Nephron (organoid): ENCODE data around the gene DR1.

Experiments used
- H3K27ac Mint-ChIP-seq, 3 experiments: 2 replicates each; pipeline ENCODE4 v1.8.0; 2020; ENCODE audit warnings: mixed read lengths in 3 of 3, mild to moderate bottlenecking in 2 of 3, moderate library complexity in 1 of 3
- H3K27me3 Mint-ChIP-seq: 2 replicates; pipeline ENCODE4 v1.8.0; 2021; ENCODE audit warnings: low read depth, mild to moderate bottlenecking, moderate library complexity, mixed read lengths
- H3K36me3 Mint-ChIP-seq: 2 replicates; pipeline ENCODE4 v1.8.0; 2020; ENCODE audit warnings: low read depth, mixed read lengths
- H3K4me1 Mint-ChIP-seq: 2 replicates; pipeline ENCODE4 v1.8.0; 2020; ENCODE audit warnings: mixed read lengths
- H3K4me3 Mint-ChIP-seq, 3 experiments: 2 replicates each; pipeline ENCODE4 v1.8.0; 2020; ENCODE audit warnings: mild to moderate bottlenecking in 3 of 3, mixed read lengths in 3 of 3, moderate library complexity in 2 of 3
- H3K9me3 Mint-ChIP-seq: 2 replicates; pipeline ENCODE4 v1.8.0; 2020; ENCODE audit warnings: mixed read lengths
- CTCF ChIP-seq, 3 experiments: fragments of 200-600 bp; sonication (generic); IDR thresholded peaks; one replicate each; pipeline ENCODE4 v1.5.0; 2021; ENCODE audit warnings: antibody characterized with exemption in 3 of 3; ENCODE audit not compliant: unreplicated experiment in 3 of 3

Gene DR1

GRCh38 chr1:93408203-93408602 lies 62.5 kb downstream of the DR1 start:
- Mint-ChIP-seq H3K9me3 (peaks cover 30% of the 10 kb centered on the region), H3K27ac (no peak overlapping the region), H3K4me1 (no peaks in the 10 kb centered on the region), H3K36me3 (no peaks in the 10 kb centered on the region), H3K4me3 (no peak overlapping the region), H3K27me3 (peaks cover 3% of the 10 kb centered on the region)
- TF ChIP-seq CTCF (IDR thresholded peaks at IDR 0.05; ENCODE audit: unreplicated experiment in 3 of 3) = no peak

- no peaks in the 10 kb centered on the region for H3K36me3 Mint-ChIP-seq
- no peaks in the 10 kb centered on the region for H3K4me1 Mint-ChIP-seq
- H3K27me3 Mint-ChIP-seq = peaks cover 3% of the 10 kb centered on the region
- no peak overlapping the region for H3K4me3 Mint-ChIP-seq
- no peak for TF ChIP-seq CTCF (IDR thresholded peaks at IDR 0.05; ENCODE audit: unreplicated experiment in 3 of 3)
- peaks cover 21% of the 10 kb centered on the region for H3K9me3 Mint-ChIP-seq
- no peak overlapping the region for H3K27ac Mint-ChIP-seq
Observed at GRCh38 chr1:93411000-93411399, 65.3 kb downstream of the DR1 start.

GRCh38 chr1:93414749-93415148 lies 69.0 kb downstream of the DR1 start:
- no peak overlapping the region for H3K27ac Mint-ChIP-seq
- no peaks in the 10 kb centered on the region for H3K4me1 Mint-ChIP-seq
- peaks cover 3% of the 10 kb centered on the region for H3K27me3 Mint-ChIP-seq
- peaks cover 3% of the 10 kb centered on the region for H3K9me3 Mint-ChIP-seq
- H3K4me3 Mint-ChIP-seq = no peak overlapping the region
- no peaks in the 10 kb centered on the region for H3K36me3 Mint-ChIP-seq
- no peak for TF ChIP-seq CTCF (IDR thresholded peaks at IDR 0.05; ENCODE audit: unreplicated experiment in 3 of 3)

- peaks cover 2% of the 10 kb centered on the region for H3K9me3 Mint-ChIP-seq
- H3K36me3 Mint-ChIP-seq = no peaks in the 10 kb centered on the region
- peaks cover 3% of the 10 kb centered on the region for H3K27me3 Mint-ChIP-seq
- H3K4me1 Mint-ChIP-seq = no peaks in the 10 kb centered on the region
- H3K27ac Mint-ChIP-seq = no peak overlapping the region
- no peak overlapping the region for H3K4me3 Mint-ChIP-seq
- no peak for TF ChIP-seq CTCF (IDR thresholded peaks at IDR 0.05; ENCODE audit: unreplicated experiment in 3 of 3)
Observed at GRCh38 chr1:93415296-93415695, 69.6 kb downstream of the DR1 start.

GRCh38 chr1:93416183-93416582 lies 70.5 kb downstream of the DR1 start:
- no peak for TF ChIP-seq CTCF (IDR thresholded peaks at IDR 0.05; ENCODE audit: unreplicated experiment in 3 of 3)

More at GRCh38 chr1:93416183-93416582, 70.5 kb downstream of the DR1 start:
- H3K36me3 Mint-ChIP-seq = no peaks in the 10 kb centered on the region
- H3K9me3 Mint-ChIP-seq = peaks cover 2% of the 10 kb centered on the region
- H3K27ac Mint-ChIP-seq = no peak overlapping the region
- H3K4me3 Mint-ChIP-seq = no peak overlapping the region
- peaks cover 3% of the 10 kb centered on the region for H3K27me3 Mint-ChIP-seq
- H3K4me1 Mint-ChIP-seq = no peaks in the 10 kb centered on the region
